Mononuclear cell (primary cell): ENCODE data around the gene ARNT2. TPM values are rescaled to one million over a fixed set of nuclear protein-coding genes. Genes with fewer than 3 reads are reported as not detected.

Experiments
- H3K27me3 ChIP-seq: 2 replicates; pipeline ENCODE4 v1.6.0; 2011; ENCODE audit warnings: low read length, control low read depth; ENCODE audit not compliant: insufficient read depth
- H3K4me1 ChIP-seq: 2 replicates; pipeline ENCODE4 v1.5.1; 2011; ENCODE audit warnings: mild to moderate bottlenecking, low read length, control low read depth; ENCODE audit not compliant: insufficient read depth
- H3K4me3 ChIP-seq: 2 replicates; pipeline ENCODE4 v1.5.1; 2011; ENCODE audit warnings: mild to moderate bottlenecking, low read length, moderate library complexity
- H3K9me3 ChIP-seq: 2 replicates; pipeline ENCODE4 v1.5.1; 2011; ENCODE audit warnings: low read depth, mild to moderate bottlenecking, control low read depth, low read length
- total RNA-seq: library from RNA; depleted of rRNA; stranded (reverse); fragments of >200 nt; gene quantifications from one replicate; pipeline ENCODE4 v1.2.3, GENCODE V29; 2012

The ARNT2 gene
- total RNA-seq, 1 donor, result not detected

DNA sequence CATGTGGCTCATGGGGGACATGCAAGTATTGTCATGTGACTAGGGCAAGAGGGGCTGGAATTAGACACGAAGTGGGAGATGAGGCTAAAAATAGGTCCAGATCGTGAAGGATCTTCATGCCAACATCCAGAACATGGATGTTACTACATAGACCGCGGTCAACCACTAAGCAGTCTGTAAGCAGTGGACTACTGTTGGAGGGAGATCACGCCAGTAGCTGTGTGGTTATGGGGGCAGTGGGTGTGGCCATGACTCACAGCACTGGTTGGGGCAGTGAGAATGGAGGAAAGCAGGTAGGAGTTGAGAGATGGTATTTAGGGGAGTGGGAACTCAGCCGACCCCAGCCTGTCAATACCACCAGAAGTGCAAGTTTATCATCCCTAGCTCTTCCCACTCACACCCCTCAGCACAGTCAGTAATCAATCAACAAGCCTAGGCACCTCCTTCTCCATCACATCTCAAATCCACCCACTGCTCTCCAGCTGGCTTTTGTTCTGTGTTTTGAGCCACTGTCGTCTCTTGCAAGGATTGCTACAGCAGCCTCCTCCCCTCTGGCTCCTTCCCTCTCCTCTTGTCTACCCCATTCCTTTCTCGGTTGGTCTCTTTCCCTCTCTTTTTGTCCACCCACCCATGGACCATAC is 183.8 kb downstream of the ARNT2 start:
- Histone ChIP-seq H3K4me1 (no peaks in the 10 kb centered on the region), H3K4me3 (no peak overlapping the region), H3K9me3 (no peaks in the 10 kb centered on the region), H3K27me3 (no peaks in the 10 kb centered on the region)

DNA sequence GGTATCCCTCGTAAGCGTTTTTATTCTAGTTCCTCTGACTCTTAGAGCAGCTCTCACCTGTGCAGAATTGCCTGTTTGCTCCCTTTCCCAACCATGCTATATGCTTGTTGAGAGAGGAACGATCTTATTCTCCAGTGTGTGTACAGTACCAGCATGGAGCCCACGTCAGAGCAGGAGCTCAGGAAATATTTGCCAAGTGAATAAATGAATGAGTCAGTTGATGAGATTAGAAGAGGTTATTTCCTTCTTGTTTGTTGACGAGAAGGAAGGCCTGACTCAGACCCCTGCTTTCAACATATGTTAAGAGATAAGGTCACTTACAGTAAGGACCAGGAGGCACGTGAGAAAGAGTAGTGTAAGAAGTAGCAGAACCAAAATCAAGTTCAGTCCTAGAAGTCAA is 184.6 kb downstream of the ARNT2 start:
- Histone ChIP-seq H3K4me3 (no peak overlapping the region), H3K4me1 (no peaks in the 10 kb centered on the region), H3K9me3 (no peaks in the 10 kb centered on the region), H3K27me3 (no peaks in the 10 kb centered on the region)

DNA sequence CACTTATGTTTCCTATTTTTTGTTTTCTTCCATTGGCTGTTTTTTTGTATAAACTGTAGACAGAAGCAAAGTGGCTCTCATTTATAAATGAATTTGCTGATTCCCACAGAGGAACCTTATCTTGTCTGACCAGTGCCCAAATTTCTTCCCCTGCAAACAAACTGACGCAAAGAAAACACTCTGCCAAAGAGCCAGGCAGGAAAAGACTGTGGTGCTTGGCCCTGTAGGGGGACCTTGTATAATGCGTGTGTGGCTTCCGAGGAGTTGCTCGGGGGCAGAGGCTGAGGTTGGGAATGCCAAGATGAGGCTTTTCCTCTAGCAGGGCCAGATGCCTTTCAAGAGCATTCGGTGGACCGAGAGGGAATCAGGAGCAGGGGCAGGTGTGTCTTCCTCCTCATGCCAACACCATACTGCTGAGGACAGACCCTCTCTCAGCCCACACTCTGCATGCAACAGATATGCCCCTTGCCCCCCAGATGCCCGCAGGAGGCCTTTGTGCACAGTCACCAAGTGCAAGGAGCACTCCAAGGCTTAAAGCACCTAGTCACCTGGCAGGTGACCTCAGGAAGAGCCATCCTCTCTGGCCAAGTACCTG is 186.7 kb downstream of the ARNT2 start:
- no peak overlapping the region for H3K4me3 ChIP-seq
- no peaks in the 10 kb centered on the region for H3K9me3 ChIP-seq
- no peaks in the 10 kb centered on the region for H3K4me1 ChIP-seq
- no peaks in the 10 kb centered on the region for H3K27me3 ChIP-seq

DNA sequence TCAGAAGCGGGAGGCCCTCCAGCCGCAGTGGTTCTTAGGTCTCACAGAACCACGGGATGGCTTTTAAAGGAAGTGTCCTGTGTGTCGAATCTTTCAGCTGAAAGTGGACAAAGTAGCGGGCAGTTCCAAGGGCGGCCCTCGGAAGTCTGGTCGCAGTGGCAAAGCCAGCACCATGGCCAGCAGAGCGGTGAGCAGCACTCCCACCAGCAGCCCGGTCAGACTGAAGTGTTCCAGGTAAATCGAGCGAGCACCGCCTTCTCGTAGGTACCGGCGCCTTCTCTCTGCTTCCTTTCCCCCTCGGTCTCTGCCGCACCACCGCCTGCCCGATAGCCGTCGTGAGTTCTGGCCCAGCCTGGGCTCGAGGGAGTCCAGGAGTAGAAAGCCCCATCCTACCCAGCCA is 187.3 kb downstream of the ARNT2 start:
- H3K4me1 ChIP-seq, result no peaks in the 10 kb centered on the region
- H3K9me3 ChIP-seq, result no peaks in the 10 kb centered on the region
- no peak overlapping the region for H3K4me3 ChIP-seq
- H3K27me3 ChIP-seq, result no peaks in the 10 kb centered on the region

GRCh38 chr15:80591938-80592825 is 188.0 kb downstream of the ARNT2 start:
- no peaks in the 10 kb centered on the region for H3K27me3 ChIP-seq
- H3K4me1 ChIP-seq, result no peaks in the 10 kb centered on the region
- no peak overlapping the region for H3K4me3 ChIP-seq
- no peaks in the 10 kb centered on the region for H3K9me3 ChIP-seq

DNA sequence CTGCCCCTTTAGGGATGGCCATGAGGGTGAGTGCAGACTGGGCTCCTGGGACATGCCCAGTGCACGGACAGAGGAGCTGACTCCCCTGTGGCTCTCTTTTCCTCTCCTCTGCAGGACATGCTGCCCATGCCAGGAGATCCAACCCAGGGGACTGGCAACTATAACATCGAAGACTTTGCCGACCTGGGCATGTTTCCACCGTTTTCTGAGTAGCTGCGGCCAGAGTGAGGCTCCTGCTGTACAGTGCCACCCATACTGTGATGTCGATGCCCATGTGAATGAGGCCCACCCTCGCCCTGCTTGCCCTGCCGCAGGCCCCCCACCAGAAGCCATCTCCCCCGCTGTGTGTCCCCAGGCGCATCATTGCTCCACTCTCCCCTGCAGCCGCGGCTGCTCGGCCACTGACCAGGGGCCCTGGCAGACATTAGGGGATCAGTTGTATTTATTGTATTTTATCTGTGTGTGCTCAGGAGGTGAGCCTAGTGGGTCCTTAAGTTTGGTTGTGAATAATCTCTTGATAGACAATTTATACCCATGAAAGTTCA is 189.4 kb downstream of the ARNT2 start:
- no peaks in the 10 kb centered on the region for H3K9me3 ChIP-seq
- H3K27me3 ChIP-seq, result no peaks in the 10 kb centered on the region
- no peaks in the 10 kb centered on the region for H3K4me1 ChIP-seq
- H3K4me3 ChIP-seq, result no peak overlapping the region

DNA sequence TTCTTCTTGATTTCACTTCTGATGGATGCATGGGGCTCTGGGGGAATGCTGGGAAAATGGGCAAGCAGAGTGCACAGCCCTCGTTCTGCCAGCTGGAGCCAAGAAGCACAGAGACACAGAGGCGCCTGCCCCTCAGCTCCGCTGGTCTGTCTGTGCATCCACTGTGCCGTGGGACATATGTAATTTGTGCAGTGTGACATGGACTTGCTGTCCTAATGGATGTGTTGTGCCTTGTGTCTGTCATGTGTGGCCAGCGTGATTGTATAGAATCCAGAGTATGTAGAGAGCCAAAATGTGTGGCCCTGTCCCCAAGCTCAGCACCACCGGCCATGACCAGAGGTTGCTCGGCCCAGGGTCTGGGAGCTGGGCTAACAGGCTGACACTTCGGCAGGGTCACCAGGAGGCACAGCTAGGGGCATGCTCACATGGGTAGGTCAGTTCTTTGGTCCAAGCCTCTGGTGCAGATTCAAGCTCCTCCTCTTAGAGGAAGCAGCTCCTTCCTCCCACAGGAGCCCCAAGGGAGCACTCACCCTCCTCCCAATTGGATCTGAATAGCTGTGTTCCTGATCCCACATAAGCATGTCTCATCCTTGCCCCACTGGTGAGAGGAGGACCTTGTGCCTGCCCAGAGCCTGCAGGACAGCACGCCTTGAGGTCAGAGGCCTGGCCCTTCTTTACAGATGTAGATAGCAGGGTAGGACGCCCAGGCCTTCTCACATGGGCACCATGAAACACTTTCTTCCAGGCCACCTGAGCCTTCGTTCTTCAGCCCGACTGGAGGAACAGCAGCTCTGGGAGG is 190.1 kb downstream of the ARNT2 start:
- Histone ChIP-seq H3K4me3 (no peak overlapping the region), H3K4me1 (no peaks in the 10 kb centered on the region), H3K9me3 (no peaks in the 10 kb centered on the region), H3K27me3 (no peaks in the 10 kb centered on the region)

- Histone ChIP-seq H3K4me3 (no peak overlapping the region), H3K4me1 (no peaks in the 10 kb centered on the region), H3K27me3 (peaks cover 4% of the 10 kb centered on the region), H3K9me3 (no peaks in the 10 kb centered on the region)
These were observed 191.2 kb downstream of the ARNT2 start for GRCh38 chr15:80595396-80595795.

- Histone ChIP-seq H3K4me3 (no peak overlapping the region), H3K9me3 (no peaks in the 10 kb centered on the region), H3K27me3 (peaks cover 5% of the 10 kb centered on the region), H3K4me1 (no peaks in the 10 kb centered on the region)
These were observed 192.4 kb downstream of the ARNT2 start for GRCh38 chr15:80596521-80596976.

GRCh38 chr15:80597076-80597475 is 192.9 kb downstream of the ARNT2 start:
- Histone ChIP-seq H3K4me3 (no peak overlapping the region), H3K27me3 (peaks cover 5% of the 10 kb centered on the region)

GRCh38 chr15:80599359-80599758 is 195.2 kb downstream of the ARNT2 start:
- Histone ChIP-seq H3K27me3 (peaks cover 5% of the 10 kb centered on the region), H3K4me3 (no peak overlapping the region), H3K9me3 (no peaks in the 10 kb centered on the region), H3K4me1 (no peaks in the 10 kb centered on the region)

More at GRCh38 chr15:80597076-80597475, 192.9 kb downstream of the ARNT2 start:
- H3K4me1 ChIP-seq, result no peaks in the 10 kb centered on the region
- no peaks in the 10 kb centered on the region for H3K9me3 ChIP-seq

DNA sequence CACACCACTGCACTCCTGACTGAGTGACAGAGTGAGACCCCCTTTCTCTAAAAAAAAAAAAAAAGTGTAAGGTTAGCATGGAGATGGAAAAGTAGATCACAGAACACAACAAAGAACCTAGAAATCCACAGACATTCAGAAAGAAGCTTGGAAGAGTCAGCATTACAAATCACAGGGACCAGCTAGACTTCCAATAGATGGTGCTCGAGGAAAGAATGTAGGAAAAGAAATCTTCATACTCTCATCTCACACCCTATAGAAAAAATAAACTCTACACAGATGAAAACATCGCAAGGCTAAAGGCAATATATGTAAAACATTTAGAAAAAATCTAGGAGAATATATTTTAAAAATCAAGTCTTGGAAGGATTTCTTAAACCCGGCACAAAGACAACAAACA is 196.4 kb downstream of the ARNT2 start:
- Histone ChIP-seq H3K4me1 (no peaks in the 10 kb centered on the region), H3K4me3 (no peak overlapping the region), H3K9me3 (no peaks in the 10 kb centered on the region), H3K27me3 (peaks cover 5% of the 10 kb centered on the region)

GRCh38 chr15:80601256-80601655 is 197.1 kb downstream of the ARNT2 start:
- no peaks in the 10 kb centered on the region for H3K9me3 ChIP-seq
- H3K4me1 ChIP-seq, result no peaks in the 10 kb centered on the region
- no peak overlapping the region for H3K4me3 ChIP-seq
- peaks cover 5% of the 10 kb centered on the region for H3K27me3 ChIP-seq
